GM10248 (cell line): ENCODE data around the gene POU2F1.

Experiments used
- CTCF ChIA-PET: fragments of 300-600 bp; sonication (Branson Sonifier 250); formaldehyde crosslinking; extraction: SDS; loops from one replicate; lab custom pipeline; 2021; ENCODE audit warnings: antibody characterized with exemption; lab: Yijun Ruan, JAX
- POLR2A ChIA-PET: fragments of 350-650 bp; sonication (Branson Sonifier 250); formaldehyde crosslinking; extraction: SDS; loops from one replicate; lab custom pipeline; 2020; ENCODE audit warnings: antibody characterized with exemption; lab: Yijun Ruan, JAX
- DNase-seq: peaks from one replicate; pipeline ENCODE4 v3.0.0; 2012; ENCODE audit errors: extremely low spot score
- TF ChIP-seq, protein P1 (sequence below): IDR thresholded peaks from 2 replicates; pipeline ENCODE4 v1.5.1; 2012; ENCODE audit warnings: mild to moderate bottlenecking, low read depth; ENCODE audit errors: extremely low read depth, missing control alignments, control extremely low read depth

POU2F1 gene

DNA sequence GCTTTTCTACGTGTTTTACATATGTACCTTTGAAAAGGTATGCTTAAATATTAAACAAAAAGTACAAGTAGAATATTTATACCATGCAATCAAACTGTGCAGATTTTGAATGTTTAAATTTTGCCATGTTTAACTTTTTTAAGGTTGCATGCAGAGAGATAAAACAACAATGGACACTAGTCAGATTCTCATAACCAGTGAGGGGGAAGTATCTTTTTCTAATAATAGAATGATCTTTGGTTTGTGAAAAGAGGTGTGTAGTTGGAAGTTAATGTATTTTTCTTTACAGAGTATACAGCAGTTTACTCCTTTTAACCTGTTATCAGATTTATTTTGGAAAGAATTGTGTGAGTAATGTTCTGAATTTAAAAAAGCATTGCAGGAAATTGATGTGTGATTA, 27.1 kb downstream of the POU2F1 start:
- DNase-seq: no peak
- TF ChIP-seq, protein P1, sequence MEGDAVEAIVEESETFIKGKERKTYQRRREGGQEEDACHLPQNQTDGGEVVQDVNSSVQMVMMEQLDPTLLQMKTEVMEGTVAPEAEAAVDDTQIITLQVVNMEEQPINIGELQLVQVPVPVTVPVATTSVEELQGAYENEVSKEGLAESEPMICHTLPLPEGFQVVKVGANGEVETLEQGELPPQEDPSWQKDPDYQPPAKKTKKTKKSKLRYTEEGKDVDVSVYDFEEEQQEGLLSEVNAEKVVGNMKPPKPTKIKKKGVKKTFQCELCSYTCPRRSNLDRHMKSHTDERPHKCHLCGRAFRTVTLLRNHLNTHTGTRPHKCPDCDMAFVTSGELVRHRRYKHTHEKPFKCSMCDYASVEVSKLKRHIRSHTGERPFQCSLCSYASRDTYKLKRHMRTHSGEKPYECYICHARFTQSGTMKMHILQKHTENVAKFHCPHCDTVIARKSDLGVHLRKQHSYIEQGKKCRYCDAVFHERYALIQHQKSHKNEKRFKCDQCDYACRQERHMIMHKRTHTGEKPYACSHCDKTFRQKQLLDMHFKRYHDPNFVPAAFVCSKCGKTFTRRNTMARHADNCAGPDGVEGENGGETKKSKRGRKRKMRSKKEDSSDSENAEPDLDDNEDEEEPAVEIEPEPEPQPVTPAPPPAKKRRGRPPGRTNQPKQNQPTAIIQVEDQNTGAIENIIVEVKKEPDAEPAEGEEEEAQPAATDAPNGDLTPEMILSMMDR: no peak
- CTCF ChIA-PET: interaction anchor here (0.8 to 4.5 kb wide), 5 partner anchors 13 to 189 kb away, joined by 3 to 43 read pairs (median 6); no protein-coding TSS in a partner anchor
- POLR2A ChIA-PET: no interaction called here

DNA sequence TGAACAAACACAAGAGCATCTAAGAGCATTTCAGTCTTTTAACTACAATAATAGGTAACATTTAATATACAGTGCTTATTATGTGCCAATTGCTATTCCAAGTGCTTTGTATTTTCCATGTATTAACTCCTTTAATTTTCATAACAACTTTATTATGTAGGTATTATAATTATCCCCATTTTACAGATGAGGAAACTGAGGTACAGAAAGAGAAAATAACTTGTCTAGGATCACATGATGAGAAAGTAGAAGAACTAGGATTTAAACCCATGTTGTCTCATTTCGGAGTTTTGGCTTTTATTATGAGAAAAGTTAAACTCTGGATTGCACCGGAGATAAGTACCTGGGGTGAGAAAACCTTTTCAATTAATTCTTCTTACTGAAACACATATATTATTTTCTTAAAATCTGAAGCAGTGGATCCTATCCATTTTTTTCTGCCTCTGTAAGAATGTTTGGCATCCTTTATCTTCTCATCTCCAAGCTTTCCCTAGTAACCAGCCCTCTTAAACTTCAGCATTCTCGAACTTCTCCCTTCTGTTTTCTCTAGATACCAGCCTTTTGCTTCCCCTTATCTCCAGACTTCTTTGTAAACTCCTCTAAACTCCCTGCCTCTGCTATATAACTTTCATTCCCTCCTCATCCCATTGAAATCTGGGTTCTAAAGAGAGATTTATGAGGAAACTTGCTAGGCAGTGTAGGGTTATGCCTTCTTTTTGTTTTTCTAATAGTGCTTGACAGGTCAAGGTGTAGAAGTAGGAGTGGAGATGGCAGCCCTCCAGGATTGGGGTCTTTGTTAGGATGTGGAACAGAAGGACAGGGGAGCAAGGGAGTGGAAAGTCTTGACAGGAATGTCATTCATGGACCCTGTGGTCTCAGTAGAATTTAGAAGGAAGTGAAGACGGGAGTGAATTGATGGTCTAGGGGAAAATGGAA, 28.3 kb downstream of the POU2F1 start:
- ChIA-PET POLR2A (no interaction called here), CTCF (interaction anchor here (0.8 to 2.2 kb wide), 5 partner anchors 10 to 190 kb away, joined by 3 to 6 read pairs (median 3); no protein-coding TSS in a partner anchor)
- TF ChIP-seq, protein P1: no peak
- DNase-seq: no peak

DNA sequence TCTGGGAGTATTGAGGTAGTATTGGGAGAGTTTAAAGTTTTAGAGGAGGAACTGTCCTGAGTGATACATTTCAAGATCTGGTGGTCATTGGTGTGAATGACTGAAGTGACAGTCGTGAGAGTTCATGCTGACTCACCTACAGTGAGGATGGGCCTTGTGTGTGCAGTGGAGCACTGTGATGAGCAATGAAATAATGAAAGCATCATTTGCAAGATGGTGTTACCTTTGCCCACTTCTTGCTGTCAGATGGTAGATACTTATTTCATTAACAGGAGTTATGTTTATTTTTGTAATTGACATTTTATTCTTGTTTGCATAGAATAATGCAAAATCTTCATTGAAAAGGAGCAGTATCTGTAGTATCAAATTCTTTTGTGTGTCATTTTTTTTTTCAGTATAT, 29.0 kb downstream of the POU2F1 start:
- ChIA-PET CTCF (interaction anchor here (1.3 to 2.2 kb wide), 3 partner anchors 9 to 29 kb away, joined by 3 to 6 read pairs (median 3); no protein-coding TSS in a partner anchor), POLR2A (no interaction called here)
- DNase-seq: peak; percentile 20
- TF ChIP-seq, protein P1: no peak

DNA sequence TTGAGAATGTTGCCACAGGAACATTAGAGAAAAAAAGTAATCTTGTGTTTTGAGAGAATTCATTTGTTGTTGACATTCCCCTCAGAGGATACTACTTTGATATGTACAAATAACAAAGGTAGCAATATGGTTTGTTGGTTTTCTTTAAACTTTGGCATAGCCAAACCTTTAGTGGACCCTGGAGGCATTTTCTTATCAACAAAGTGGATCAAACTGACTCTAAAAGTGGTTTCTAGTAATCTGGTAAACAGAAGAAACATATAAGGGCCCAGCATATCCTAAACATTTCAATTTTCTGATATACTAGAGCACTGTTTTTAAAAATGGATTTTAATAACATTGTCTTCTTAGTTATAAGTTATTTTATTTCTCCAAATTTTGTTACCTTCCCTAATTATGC, 29.8 kb downstream of the POU2F1 start:
- POLR2A ChIA-PET: no interaction called here
- CTCF ChIA-PET: interaction anchor here (1.3 kb wide), 1 partner anchor 11 kb away, joined by 4 read pairs; no protein-coding TSS in a partner anchor
- no peak for DNase-seq
- TF ChIP-seq, protein P1: no peak

DNA sequence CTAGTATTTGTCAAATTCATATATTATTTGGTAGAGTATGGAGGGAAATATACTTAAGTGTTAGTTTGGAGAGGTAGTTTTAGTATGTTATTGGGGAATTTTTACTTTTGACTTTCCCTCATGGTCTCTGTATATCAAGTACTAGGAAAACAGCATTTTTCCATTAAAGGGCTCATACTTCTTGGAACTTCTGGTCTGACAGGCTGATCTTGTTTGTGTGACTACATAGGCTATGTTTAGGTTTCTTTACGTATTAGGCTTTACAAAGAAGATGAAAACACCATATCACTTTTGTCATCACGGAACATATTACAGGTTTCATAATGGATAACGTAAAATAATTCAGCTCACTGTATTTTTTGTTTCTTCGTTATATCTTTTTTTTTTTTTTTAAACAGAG, 30.8 kb downstream of the POU2F1 start:
- ChIA-PET POLR2A (interaction anchor here (0.6 kb wide), 1 partner anchor 12 kb away, joined by 3 read pairs; no protein-coding TSS in a partner anchor), CTCF (interaction anchor here (0.8 to 1.3 kb wide), 3 partner anchors 10 to 24 kb away, joined by 3 to 5 read pairs (median 4); no protein-coding TSS in a partner anchor)
- TF ChIP-seq, protein P1: no peak
- DNase-seq: no peak

DNA sequence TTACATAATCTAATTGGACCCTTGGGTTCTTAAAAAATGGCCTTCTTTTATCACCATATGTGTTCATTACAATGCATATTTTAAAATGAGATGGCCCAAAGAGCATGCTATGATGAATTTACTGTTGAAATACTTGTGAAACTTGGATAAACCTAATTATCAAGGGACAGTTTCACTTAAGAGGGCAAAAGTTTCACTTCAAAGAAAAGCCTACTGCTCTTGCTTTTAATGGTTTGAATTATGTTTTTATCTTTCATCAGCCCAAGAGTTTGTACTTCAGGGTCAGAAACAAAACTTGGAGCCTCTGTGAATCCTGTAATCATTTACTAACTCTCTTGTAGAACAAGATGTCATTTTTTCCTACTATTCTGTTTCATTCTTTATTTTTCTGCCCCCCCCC, 32.3 kb downstream of the POU2F1 start:
- no peak for DNase-seq
- CTCF ChIA-PET: interaction anchor here (1.0 to 2.7 kb wide), 3 partner anchors 11 to 33 kb away, joined by 3 to 10 read pairs (median 3); no protein-coding TSS in a partner anchor
- POLR2A ChIA-PET: no interaction called here
- TF ChIP-seq, protein P1: no peak
